ENCODE results near the gene MRPS34.

Gene MRPS34

GRCh38 chr16:1727651-1728624, 45.0 kb downstream of the MRPS34 start:
- Histone ChIP-seq H3K27ac (ENCODE audit: low read length) (no peak overlapping the region), H3K27me3 (ENCODE audit: low read depth, low read length) (no peaks in the 10 kb centered on the region), H3K4me3 (ENCODE audit: low read depth in 1 of 2, low read length in 2 of 2) (no peak overlapping the region), H3K9me3 (ENCODE audit: control insufficient read depth in 1 of 2, low read length in 2 of 2) (no peaks in the 10 kb centered on the region), H3K36me3 (ENCODE audit: control insufficient read depth in 1 of 2, insufficient read depth in 2 of 2, low read length in 2 of 2) (peaks cover 14 to 63% of the 10 kb centered on the region in 2 donors), H3K4me1 (ENCODE audit: control insufficient read depth in 1 of 2, insufficient read depth in 2 of 2, low read length in 2 of 2) (peaks cover 0 to 8% of the 10 kb centered on the region in 2 donors)

GRCh38 chr16:1726661-1727502, 46.1 kb downstream of the MRPS34 start:
- Histone ChIP-seq H3K4me3 (ENCODE audit: low read depth in 1 of 2, low read length in 2 of 2) (no peak overlapping the region), H3K9me3 (ENCODE audit: control insufficient read depth in 1 of 2, low read length in 2 of 2) (no peaks in the 10 kb centered on the region), H3K36me3 (ENCODE audit: control insufficient read depth in 1 of 2, insufficient read depth in 2 of 2, low read length in 2 of 2) (peaks cover 11 to 53% of the 10 kb centered on the region in 2 donors), H3K27ac (ENCODE audit: low read length) (no peak overlapping the region), H3K27me3 (ENCODE audit: low read depth, low read length) (no peaks in the 10 kb centered on the region), H3K4me1 (ENCODE audit: control insufficient read depth in 1 of 2, insufficient read depth in 2 of 2, low read length in 2 of 2) (peaks cover 0 to 13% of the 10 kb centered on the region in 2 donors)

GRCh38 chr16:1724491-1724890, 48.4 kb downstream of the MRPS34 start:
- H3K9me3 ChIP-seq (ENCODE audit: control insufficient read depth in 1 of 2, low read length in 2 of 2): no peaks in the 10 kb centered on the region
- no peaks in the 10 kb centered on the region for H3K27me3 ChIP-seq (ENCODE audit: low read depth, low read length)
- H3K4me1 ChIP-seq (ENCODE audit: control insufficient read depth in 1 of 2, insufficient read depth in 2 of 2, low read length in 2 of 2): peaks cover 0 to 20% of the 10 kb centered on the region in 2 donors
- no peak overlapping the region for H3K4me3 ChIP-seq (ENCODE audit: low read depth in 1 of 2, low read length in 2 of 2)
- H3K27ac ChIP-seq (ENCODE audit: low read length): no peak overlapping the region
- H3K36me3 ChIP-seq (ENCODE audit: control insufficient read depth in 1 of 2, insufficient read depth in 2 of 2, low read length in 2 of 2): peaks cover 11 to 43% of the 10 kb centered on the region in 2 donors

- peaks cover 0 to 22% of the 10 kb centered on the region in 2 donors for H3K4me1 ChIP-seq (ENCODE audit: control insufficient read depth in 1 of 2, insufficient read depth in 2 of 2, low read length in 2 of 2)
Observed at GRCh38 chr16:1723450-1724147, 49.3 kb downstream of the MRPS34 start.

More at GRCh38 chr16:1723450-1724147, 49.3 kb downstream of the MRPS34 start:
- no peak overlapping the region for H3K27ac ChIP-seq (ENCODE audit: low read length)
- no peaks in the 10 kb centered on the region for H3K27me3 ChIP-seq (ENCODE audit: low read depth, low read length)
- H3K36me3 ChIP-seq (ENCODE audit: control insufficient read depth in 1 of 2, insufficient read depth in 2 of 2, low read length in 2 of 2): peaks cover 11 to 35% of the 10 kb centered on the region in 2 donors
- H3K4me3 ChIP-seq (ENCODE audit: low read depth in 1 of 2, low read length in 2 of 2): no peak overlapping the region
- H3K9me3 ChIP-seq (ENCODE audit: control insufficient read depth in 1 of 2, low read length in 2 of 2): no peaks in the 10 kb centered on the region

Data from muscle layer of duodenum (tissue), 2 donors.